HG02852 (cell line): Measurements from ENCODE around the gene BRI3BP.
A peak's percentile ranks its signal among the peaks of the same experiment; 100 is the strongest.
"Not testable (repeated sequence)": the region's sequence is repeated elsewhere in the genome, so short reads cannot be mapped to it uniquely, and the experiment has no call there.

ENCODE experiments used
- ATAC-seq: cut with Tn5 transposase; IDR thresholded peaks from one replicate; pipeline ENCODE4 v1.9.1; 2021; ENCODE audit warnings: mild to moderate bottlenecking, moderate library complexity; ENCODE audit not compliant: unreplicated experiment

BRI3BP gene

GRCh38 chr12:125065021-125065918 lies 71.8 kb downstream of the BRI3BP start, which contains the start of gene AACS:
TSS of gene AACS (plus strand) at chr12:125065435. CDS start at chr12:125065585, 150 bp downstream.
- ATAC-seq: peak; percentile 93

GRCh38 chr12:125065919-125066570 lies 72.6 kb downstream of the BRI3BP start:
- ATAC-seq: peak; percentile 4

GRCh38 chr12:125068391-125068790 lies 74.9 kb downstream of the BRI3BP start:
- ATAC-seq: no peak

GRCh38 chr12:125069616-125070015 lies 76.2 kb downstream of the BRI3BP start:
- ATAC-seq: no peak

- ATAC-seq: no peak
Observed at GRCh38 chr12:125070112-125070511, 76.7 kb downstream of the BRI3BP start.

GRCh38 chr12:125070661-125071390 lies 77.4 kb downstream of the BRI3BP start:
- ATAC-seq: no peak

- no peak for ATAC-seq
Observed at GRCh38 chr12:125071456-125071855, 78.0 kb downstream of the BRI3BP start.

- ATAC-seq: no peak
Observed at GRCh38 chr12:125072496-125072895, 79.1 kb downstream of the BRI3BP start.

GRCh38 chr12:125074294-125074693 lies 80.8 kb downstream of the BRI3BP start:
- ATAC-seq: not testable (repeated sequence)

- no peak for ATAC-seq
Observed at GRCh38 chr12:125076103-125076502, 82.7 kb downstream of the BRI3BP start.

- no peak for ATAC-seq
Observed at GRCh38 chr12:125079084-125079483, 85.6 kb downstream of the BRI3BP start.

GRCh38 chr12:125079648-125080645 lies 86.5 kb downstream of the BRI3BP start:
- ATAC-seq: no peak
